GM21529 (cell line): ENCODE measurements around the gene SLC8A1.

ENCODE experiments used
- ATAC-seq: cut with Tn5 transposase; IDR thresholded peaks from one replicate; pipeline ENCODE4 v1.9.1; 2021; ENCODE audit not compliant: unreplicated experiment

Gene SLC8A1

DNA sequence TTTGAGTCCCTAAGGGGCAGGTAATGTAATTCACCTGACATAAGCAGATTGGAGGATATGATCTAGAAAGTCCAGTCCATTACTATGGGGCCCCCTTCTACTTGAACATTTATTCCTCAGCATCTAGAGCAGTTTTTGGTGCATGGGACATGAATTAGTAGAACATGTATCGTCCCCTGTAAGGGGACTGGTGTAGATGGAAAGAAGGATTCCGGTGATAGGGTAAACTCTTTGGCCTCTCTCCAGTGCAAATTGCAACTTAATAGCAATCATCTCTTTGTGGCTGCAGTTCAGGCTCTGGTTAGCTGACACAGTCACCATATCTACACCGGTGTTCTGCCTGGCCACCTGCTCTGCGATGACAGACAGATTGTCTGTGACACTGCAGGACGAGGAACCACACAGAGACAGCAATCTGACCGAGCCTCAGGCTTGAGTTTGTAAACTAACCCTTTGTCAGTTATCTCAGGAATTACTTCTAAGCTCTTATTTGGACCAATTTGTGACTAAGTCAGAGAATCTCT lies 6.4 kb upstream of the SLC8A1 start:
- no peak for ATAC-seq

DNA sequence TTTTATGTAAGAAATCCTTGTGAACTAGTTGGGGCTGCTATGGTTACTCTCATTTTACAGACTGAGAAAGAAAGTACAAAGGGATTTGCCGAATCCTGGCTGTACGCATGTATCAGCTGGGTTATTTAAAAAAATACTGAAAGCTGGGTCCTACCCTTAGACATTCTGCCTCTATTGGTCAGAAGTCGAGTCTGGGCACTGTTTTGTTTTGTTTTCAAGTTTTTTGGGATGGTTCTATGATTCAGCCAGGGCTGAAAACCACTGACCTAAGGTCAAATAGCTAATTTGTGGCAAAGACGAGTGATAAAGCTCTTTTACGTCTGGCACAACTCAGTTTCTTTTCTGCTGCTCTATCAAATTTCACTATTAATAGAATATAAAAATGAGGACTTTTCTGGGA lies 5.9 kb upstream of the SLC8A1 start:
- ATAC-seq, result no peak

DNA sequence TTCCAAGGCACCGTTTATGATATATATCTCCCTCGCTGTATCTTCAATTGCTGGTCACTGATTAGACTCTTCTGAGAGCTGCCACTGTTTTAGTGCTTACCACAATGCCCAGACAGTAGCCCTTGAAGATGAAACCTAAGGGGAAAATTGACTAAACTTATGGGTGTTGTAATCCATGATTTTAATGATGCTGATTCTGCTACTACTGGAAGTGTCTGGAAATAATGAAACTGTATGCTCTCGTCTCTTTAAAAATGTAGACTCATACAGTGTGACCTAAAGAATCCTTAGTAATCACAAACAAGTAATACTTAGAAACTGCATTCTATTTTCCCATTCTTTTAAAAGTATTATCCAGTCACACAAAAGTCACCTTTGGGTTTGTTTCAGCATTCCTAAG lies 5.5 kb upstream of the SLC8A1 start:
- ATAC-seq, result no peak

DNA sequence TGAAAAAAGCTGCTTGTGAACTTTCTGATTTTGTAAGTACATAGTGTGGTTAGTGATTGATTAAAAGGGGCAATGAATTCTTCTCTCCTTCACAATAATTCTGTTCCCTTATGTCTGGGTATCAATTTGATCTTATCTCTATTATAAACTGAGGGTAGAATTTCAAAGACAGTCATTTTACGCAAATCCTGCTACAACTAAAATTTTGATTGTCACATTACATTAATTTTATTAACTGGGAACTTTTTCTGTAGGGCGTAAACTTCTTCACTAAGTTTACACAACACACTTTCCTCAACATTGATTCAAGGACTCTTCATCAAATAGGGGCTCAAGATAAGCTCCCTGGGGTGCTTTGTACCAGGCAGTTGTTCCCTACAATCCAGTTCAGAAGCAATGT lies 5.0 kb upstream of the SLC8A1 start:
- ATAC-seq, result no peak

DNA sequence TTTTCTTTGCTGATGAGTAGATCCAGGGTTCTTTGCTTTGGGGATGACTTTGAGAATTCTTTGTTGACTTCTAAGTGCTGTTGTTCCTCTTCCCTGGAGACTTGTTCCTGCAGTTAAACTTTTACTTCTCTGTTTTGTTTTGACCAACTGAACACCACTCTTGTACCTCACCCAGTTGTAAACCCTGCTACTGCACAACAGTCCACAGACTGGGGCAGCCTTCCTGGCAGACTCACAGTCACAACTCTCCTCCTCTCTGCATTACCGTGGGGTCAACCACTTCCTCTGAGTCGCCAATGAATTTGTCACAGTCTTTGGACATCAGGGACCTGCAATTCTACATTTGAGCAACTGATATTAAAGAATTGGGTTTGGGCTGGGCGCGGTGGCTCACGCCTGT lies 3.8 kb upstream of the SLC8A1 start:
- ATAC-seq, result no peak

DNA sequence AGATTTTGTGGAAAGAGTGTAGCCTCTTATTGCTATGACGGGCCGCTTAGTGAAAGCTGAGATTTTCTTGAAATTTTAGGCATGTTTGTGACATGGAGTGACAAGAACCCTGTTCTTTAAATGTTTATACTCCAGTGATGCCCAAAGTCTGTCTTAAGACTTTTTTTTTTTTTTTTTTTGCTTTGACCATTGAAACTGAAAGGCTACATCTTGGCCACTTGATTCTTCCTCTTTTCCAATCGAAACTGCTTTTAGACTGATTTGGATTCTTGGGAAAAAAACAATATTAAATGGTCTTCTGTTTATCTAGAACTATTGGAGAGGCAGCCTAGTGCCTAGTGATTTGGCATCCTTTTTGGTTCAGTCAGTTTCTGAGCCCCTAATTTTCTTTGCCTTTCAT lies 2.4 kb upstream of the SLC8A1 start:
- ATAC-seq, result no peak

DNA sequence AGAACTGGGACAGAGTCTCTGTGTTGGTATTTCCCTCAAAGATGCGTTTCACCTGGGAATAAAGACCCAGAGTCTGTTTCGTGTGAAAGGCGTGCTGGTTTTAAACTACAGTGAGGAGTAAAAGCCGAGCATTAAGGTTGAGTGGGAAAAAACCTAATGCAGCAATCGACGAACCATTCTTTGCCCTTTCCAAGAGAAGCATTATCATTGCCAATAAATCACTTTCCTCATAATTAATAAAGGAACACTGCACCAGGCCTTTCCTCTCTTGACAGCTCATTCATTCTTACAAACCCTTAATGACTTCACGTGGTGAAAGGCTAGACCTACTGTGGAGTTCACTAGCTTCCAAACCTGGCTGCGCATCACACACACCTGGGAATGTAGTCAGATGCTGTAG lies 896 bp upstream of the SLC8A1 start:
- no peak for ATAC-seq

DNA sequence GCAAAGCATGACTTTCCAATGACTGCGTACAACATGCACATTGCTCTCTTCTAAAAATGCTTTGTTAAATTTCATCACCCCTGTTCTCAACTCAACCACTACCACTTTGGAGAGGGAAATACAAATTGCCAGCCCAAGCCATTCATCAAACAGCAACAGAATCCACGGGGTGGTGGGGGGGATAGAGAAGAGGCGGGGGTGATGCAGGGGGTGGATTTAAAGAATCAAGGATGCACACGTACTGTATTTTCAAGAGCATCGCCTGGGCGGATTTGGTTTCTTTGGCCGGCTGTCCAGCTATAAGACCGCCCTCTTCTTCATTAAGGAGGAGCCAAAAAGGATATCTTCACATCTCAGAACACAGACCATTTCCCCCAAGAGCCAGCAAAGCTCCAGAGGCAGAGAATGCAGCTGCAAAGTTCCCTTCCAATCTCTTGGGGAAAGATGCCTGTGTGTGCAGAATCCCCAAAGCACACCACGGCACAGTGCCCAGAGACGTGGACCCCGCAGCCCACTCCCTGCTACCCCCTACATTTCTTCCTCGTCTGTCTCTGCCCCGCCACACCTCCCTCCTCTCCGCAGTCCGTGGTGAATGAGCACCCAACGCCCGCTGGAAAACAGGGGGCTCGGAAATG lies 977 bp downstream of the SLC8A1 start:
- ATAC-seq, result no peak

GRCh38 chr2:40450066-40450795 lies 1.7 kb downstream of the SLC8A1 start:
- ATAC-seq, result no peak

- ATAC-seq, result no peak
Observed at GRCh38 chr2:40448476-40449079, 3.3 kb downstream of the SLC8A1 start.

DNA sequence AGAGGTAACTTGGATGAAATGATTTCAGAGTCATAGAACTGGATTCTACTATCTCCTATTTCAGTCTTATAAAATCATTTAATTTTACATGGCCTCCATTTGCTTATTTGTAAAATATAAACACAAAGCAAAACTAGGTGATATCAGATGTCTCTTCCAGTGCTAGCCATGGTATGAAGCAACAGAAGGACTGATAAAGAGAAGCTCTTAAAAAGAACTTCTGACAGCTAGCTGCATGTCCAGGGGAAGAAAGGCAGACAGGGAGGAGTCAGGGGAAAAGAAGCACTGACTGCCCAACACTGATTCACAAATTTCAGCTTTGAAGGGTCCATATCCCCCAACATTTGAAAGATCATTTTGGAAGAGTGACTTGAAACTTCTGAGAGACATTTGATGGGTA lies 6.4 kb downstream of the SLC8A1 start:
- ATAC-seq, result no peak

DNA sequence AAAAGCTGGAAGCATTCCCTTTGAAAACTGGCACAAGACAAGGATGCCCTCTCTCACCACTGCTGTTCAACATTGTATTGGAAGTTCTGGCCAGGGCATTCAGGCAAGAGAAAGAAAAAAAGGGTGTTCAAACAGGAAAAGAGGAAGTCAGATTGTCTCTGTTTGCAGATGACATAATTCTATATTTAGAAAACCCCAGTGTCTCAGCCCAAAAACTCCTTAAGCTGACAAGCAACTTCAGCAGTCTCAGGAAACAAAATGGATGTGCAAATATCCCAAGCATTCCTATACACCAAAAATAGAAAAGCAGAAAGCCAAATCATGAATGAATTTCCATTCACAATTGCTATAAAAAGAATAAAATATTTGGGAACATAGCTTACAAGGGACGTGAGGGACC lies 11.1 kb downstream of the SLC8A1 start:
- no peak for ATAC-seq

DNA sequence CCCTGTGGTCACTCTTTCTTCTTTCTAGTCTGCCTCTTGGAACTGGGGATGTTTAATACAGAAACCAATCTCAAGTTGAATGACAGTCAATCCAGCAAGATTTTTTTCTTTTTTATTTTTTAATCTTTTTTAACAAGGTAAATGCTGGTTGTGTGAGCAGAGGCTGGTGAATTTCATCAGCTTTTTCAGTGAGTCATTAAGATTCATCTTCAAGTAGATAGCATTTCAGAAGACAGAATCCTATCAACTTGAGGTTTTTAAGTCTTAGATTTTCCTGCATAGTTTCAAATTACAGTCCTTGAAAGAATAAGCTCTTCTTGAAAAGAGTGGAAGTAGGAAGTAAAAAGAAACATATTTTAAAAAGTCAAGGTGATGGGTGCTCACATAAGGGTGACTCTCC lies 12.4 kb downstream of the SLC8A1 start:
- ATAC-seq, result no peak

- no peak for ATAC-seq
Observed at GRCh38 chr2:40436093-40436475, 15.8 kb downstream of the SLC8A1 start.

- no peak for ATAC-seq
Observed at GRCh38 chr2:40435426-40436092, 16.3 kb downstream of the SLC8A1 start.

GRCh38 chr2:40434731-40435271 lies 17.1 kb downstream of the SLC8A1 start:
- no peak for ATAC-seq

DNA sequence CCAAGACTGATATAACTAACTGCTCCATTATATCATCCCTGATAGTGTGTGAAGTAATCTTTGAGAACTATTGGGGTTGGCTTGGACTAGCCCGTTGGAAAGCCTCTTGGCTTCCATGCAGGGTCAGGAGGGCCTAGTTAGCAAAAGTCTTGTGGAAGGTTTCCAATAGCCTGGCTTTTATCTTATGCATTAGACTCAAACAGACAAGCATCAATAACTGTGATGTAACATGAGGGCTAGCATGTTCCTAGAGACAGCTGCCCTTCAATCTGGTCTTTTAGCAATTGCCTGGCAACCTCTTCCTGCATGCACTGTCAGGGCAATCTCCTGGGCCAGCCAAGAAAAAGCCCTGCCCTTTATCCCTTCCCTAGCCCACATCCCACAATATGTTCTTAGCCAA lies 18.2 kb downstream of the SLC8A1 start:
- ATAC-seq, result no peak

DNA sequence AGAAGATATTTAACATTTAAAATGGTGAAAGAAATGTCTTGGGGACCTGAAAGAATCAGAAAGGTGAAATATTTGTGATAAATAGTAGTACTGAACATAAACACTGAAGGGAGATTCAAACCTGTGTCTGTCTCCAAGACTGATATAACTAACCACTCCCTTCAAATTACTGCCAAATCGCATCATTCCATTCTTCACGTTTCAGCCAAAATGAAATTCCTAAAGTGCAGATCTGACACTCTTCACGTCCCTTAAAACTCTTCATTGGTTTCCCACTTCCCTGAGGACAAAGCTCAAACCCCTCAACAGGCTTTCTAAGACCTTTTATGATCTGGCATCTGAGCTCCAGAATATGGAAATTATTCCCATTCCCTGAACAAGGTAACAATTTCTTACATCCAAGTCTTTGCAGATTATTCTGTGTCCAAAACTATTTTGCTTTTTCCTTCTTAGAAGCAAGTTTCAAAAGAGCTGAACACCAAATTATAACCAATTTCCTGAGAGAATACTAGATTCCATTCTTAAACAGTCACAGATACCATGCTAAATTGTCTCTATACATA lies 18.9 kb downstream of the SLC8A1 start:
- ATAC-seq, result no peak

GRCh38 chr2:40431600-40431955 lies 20.3 kb downstream of the SLC8A1 start:
- no peak for ATAC-seq

GRCh38 chr2:40430776-40431599 lies 20.9 kb downstream of the SLC8A1 start:
- ATAC-seq, result no peak
